SK-N-SH (cell line): ENCODE results near the gene SSTR3. TPM values are rescaled to one million over a fixed set of nuclear protein-coding genes. Genes with fewer than 3 reads are reported as not detected.
A peak's percentile ranks its signal among the peaks of the same experiment; 100 is the strongest.

ENCODE experiments used
- CTCF ChIA-PET: fragments of 300-600, 350-600 bp; formaldehyde crosslinking; extraction: SDS; loops from one replicate; lab custom pipeline; 2021; lab: Yijun Ruan, JAX
- POLR2A ChIA-PET: fragments of 350-600 bp; sonication (Branson Sonifier 250); formaldehyde crosslinking; extraction: SDS; loops from one replicate; lab custom pipeline; 2020; ENCODE audit warnings: antibody characterized with exemption, inconsistent platforms; lab: Yijun Ruan, JAX
- DNase-seq: peaks from one replicate; pipeline ENCODE4 v3.0.0; 2012
- H2AFZ ChIP-seq: fragments of 200-600 bp; sonication (generic); 2 replicates; pipeline ENCODE4 v1.8.1; 2016; ENCODE audit warnings: antibody characterized with exemption, mild to moderate bottlenecking, low read depth
- H3F3A ChIP-seq: fragments of 200-600 bp; sonication (generic); replicated peaks from 2 replicates; pipeline ENCODE3; 2016; ENCODE audit warnings: antibody characterized with exemption, mild to moderate bottlenecking; ENCODE audit not compliant: insufficient read depth
- H3K27ac ChIP-seq, 2 experiments: fragments of 200-500 bp in 1 of 2; fragments of 200-600 bp in 1 of 2; sonication (Bioruptor generic) in 1 of 2; sonication (generic), shearing (Covaris generic) in 1 of 2; 2 replicates each; pipeline versions ENCODE4 v1.5.1 to v1.6.1; 2014 to 2016; ENCODE audit warnings: low read depth in 2 of 2, inconsistent platforms in 1 of 2, low read length in 1 of 2, mild to moderate bottlenecking in 1 of 2, mixed read lengths in 1 of 2
- H3K27me3 ChIP-seq: fragments of 200-600 bp; sonication (generic), shearing (Covaris generic); 2 replicates; pipeline ENCODE4 v1.6.1; 2016; ENCODE audit warnings: mixed run types; ENCODE audit not compliant: insufficient read depth
- H3K36me3 ChIP-seq, 2 experiments: fragments of 200-500 bp in 1 of 2; fragments of 200-600 bp in 1 of 2; sonication (Bioruptor generic) in 1 of 2; sonication (generic) in 1 of 2; replicated peaks in 1 of 2; 2 replicates each; pipeline versions ENCODE3 to v1.5.1; 2014 to 2016; ENCODE audit warnings: low read length in 1 of 2, mild to moderate bottlenecking in 1 of 2; ENCODE audit not compliant: insufficient read depth in 2 of 2, control insufficient read depth in 1 of 2
- H3K4me1 ChIP-seq, 2 experiments: fragments of 200-500 bp in 1 of 2; fragments of 200-600 bp in 1 of 2; sonication (Bioruptor generic) in 1 of 2; sonication (generic), shearing (Covaris generic) in 1 of 2; 2 replicates each; pipeline versions ENCODE4 v1.5.1 to v1.6.1; 2014 to 2016; ENCODE audit warnings: low read depth in 1 of 2, low read length in 1 of 2, mixed run types in 1 of 2; ENCODE audit not compliant: insufficient read depth in 2 of 2, control insufficient read depth in 1 of 2
- H3K4me2 ChIP-seq: fragments of 200-600 bp; sonication (generic), shearing (Covaris generic); 2 replicates; pipeline ENCODE4 v1.6.1; 2017; ENCODE audit warnings: mixed run types
- H3K4me3 ChIP-seq, 2 experiments: fragments of 200-500 bp in 1 of 2; fragments of 200-600 bp in 1 of 2; sonication (Bioruptor generic) in 1 of 2; sonication (generic), shearing (Covaris generic) in 1 of 2; 2 replicates each; pipeline versions ENCODE4 v1.5.1 to v1.8.1; 2014 to 2016; ENCODE audit warnings: low read depth in 2 of 2, inconsistent platforms in 1 of 2, low read length in 1 of 2, mild to moderate bottlenecking in 1 of 2, mixed read lengths in 1 of 2, moderate library complexity in 1 of 2
- H3K79me2 ChIP-seq: fragments of 200-600 bp; sonication (generic); 2 replicates; pipeline ENCODE4 v1.8.1; 2017; ENCODE audit warnings: mild to moderate bottlenecking; ENCODE audit not compliant: insufficient read depth
- H3K9ac ChIP-seq: fragments of 200-600 bp; sonication (generic); 2 replicates; pipeline ENCODE4 v1.6.1; 2017; ENCODE audit warnings: mixed run types
- H3K9me2 ChIP-seq: fragments of 200-600 bp; sonication (generic); 2 replicates; pipeline ENCODE4 v1.6.1; 2017; ENCODE audit warnings: mixed run types
- H3K9me3 ChIP-seq: fragments of 200-600 bp; sonication (generic); 2 replicates; pipeline ENCODE4 v1.6.1; 2017; ENCODE audit warnings: mixed run types, mild to moderate bottlenecking, moderate library complexity
- H4K20me1 ChIP-seq: fragments of 200-600 bp; sonication (generic); 2 replicates; pipeline ENCODE4 v1.6.1; 2017; ENCODE audit warnings: mild to moderate bottlenecking, mixed run types; ENCODE audit not compliant: insufficient read depth
- CHD2 ChIP-seq: fragments of 150-350 bp; IDR thresholded peaks from 2 replicates; pipeline ENCODE4 v1.6.1; 2018; ENCODE audit warnings: low read length; ENCODE audit not compliant: partially characterized antibody
- CTCF ChIP-seq: fragments of 200-600 bp; sonication (generic); IDR thresholded peaks from 2 replicates; pipeline ENCODE4 v1.6.1; 2017; ENCODE audit warnings: antibody characterized with exemption, mild to moderate bottlenecking, moderate library complexity
- ELF1 ChIP-seq: IDR thresholded peaks from 2 replicates; pipeline ENCODE4 v1.4.0; 2012
- EP300 ChIP-seq, 2 experiments: IDR thresholded peaks; 2 replicates each; pipeline versions ENCODE4 v1.4.0 to v1.6.1; 2012; ENCODE audit warnings: borderline replicate concordance in 1 of 2, low read depth in 1 of 2, low read length in 1 of 2
- FOSL2 ChIP-seq: IDR thresholded peaks from 2 replicates; pipeline ENCODE4 v1.4.0; 2012; ENCODE audit warnings: low read depth, mild to moderate bottlenecking, moderate library complexity, borderline replicate concordance
- FOXM1 ChIP-seq: IDR thresholded peaks from 2 replicates; pipeline ENCODE4 v1.4.0; 2012; ENCODE audit warnings: low read depth, mild to moderate bottlenecking
- GABPA ChIP-seq: IDR thresholded peaks from 2 replicates; pipeline ENCODE4 v1.4.0; 2012; ENCODE audit warnings: low read depth, mild to moderate bottlenecking
- MAX ChIP-seq: IDR thresholded peaks from 2 replicates; pipeline ENCODE4 v1.4.0; 2012; ENCODE audit warnings: low read depth
- MEF2A ChIP-seq: IDR thresholded peaks from 2 replicates; pipeline ENCODE4 v1.4.0; 2012; ENCODE audit warnings: low read depth, borderline replicate concordance
- MXI1 ChIP-seq: IDR thresholded peaks from 2 replicates; pipeline ENCODE4 v1.6.1; 2012; ENCODE audit warnings: mild to moderate bottlenecking, low read depth, low read length, improper control_type of control experiment
- RAD21 ChIP-seq: IDR thresholded peaks from 2 replicates; pipeline ENCODE4 v1.6.1; 2012; ENCODE audit warnings: mild to moderate bottlenecking, low read length
- RCOR1 ChIP-seq: fragments of 150-350 bp; IDR thresholded peaks from 2 replicates; pipeline ENCODE4 v1.6.1; 2017; ENCODE audit warnings: antibody characterized with exemption, low read length
- SMC3 ChIP-seq: IDR thresholded peaks from 2 replicates; pipeline ENCODE4 v1.6.1; 2012; ENCODE audit warnings: low read depth, low read length, improper control_type of control experiment
- TCF12 ChIP-seq: IDR thresholded peaks from 2 replicates; pipeline ENCODE4 v1.4.0; 2012
- WGBS: methylation state at CpG from one replicate; pipeline ENCODE4 v1.1.6; 2017; ENCODE audit warnings: low lambda C conversion rate; 5-methylcytosine and 5-hydroxymethylcytosine counted together
- polyA plus RNA-seq, 3 experiments: library from polyadenylated mRNA; depleted of rRNA; stranded (reverse); fragments of >200 nt; gene quantifications; 2 replicates each; pipeline ENCODE4 v1.2.3, GENCODE V29; 2012
- TF ChIP-seq, protein P1 (sequence below): IDR thresholded peaks from 2 replicates; pipeline ENCODE4 v1.4.0; 2012; ENCODE audit warnings: low read depth, borderline replicate concordance

SSTR3 gene
- polyA plus RNA-seq, 1 of the 3 experiments (the other 2 are of a cell fraction) = not detected

GRCh38 chr22:37245740-37246139 is 33.5 kb upstream of the SSTR3 start (continued):
- TF ChIP-seq, protein P1, sequence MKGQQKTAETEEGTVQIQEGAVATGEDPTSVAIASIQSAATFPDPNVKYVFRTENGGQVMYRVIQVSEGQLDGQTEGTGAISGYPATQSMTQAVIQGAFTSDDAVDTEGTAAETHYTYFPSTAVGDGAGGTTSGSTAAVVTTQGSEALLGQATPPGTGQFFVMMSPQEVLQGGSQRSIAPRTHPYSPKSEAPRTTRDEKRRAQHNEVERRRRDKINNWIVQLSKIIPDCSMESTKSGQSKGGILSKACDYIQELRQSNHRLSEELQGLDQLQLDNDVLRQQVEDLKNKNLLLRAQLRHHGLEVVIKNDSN = no peak

- Histone ChIP-seq H4K20me1 (no peaks in the 10 kb centered on the region), H3F3A (peaks cover 4% of the 10 kb centered on the region), H3K36me3 (no peaks in the 10 kb centered on the region), H3K4me1 (peaks cover 7 to 11% of the 10 kb centered on the region in 2 experiments; a peak in 3 of 4 replicates), H2AFZ (no peak overlapping the region), H3K9ac (no peak overlapping the region), H3K4me2 (no peak overlapping the region), H3K9me3 (no peaks in the 10 kb centered on the region), H3K4me3 (no peak overlapping the region), H3K9me2 (no peaks in the 10 kb centered on the region), H3K27me3 (no peaks in the 10 kb centered on the region), H3K79me2 (no peaks in the 10 kb centered on the region), H3K27ac (no peak overlapping the region)
- no peak for DNase-seq
- 93% methylated on average over 21 of the region's 22 CpGs for WGBS
- no peak for TF ChIP-seq MXI1
- no peak for TF ChIP-seq FOSL2
- TF ChIP-seq MEF2A = no peak
- TF ChIP-seq SMC3 = no peak
- ChIA-PET POLR2A (interaction anchor here (0.6 to 1.4 kb wide), 2 partner anchors 16 to 213 kb away, joined by 3 read pairs; no protein-coding TSS in a partner anchor), CTCF (interaction anchor here (0.7 to 14.4 kb wide), 4 partner anchors 8 to 46 kb away, joined by 3 to 124 read pairs (median 12); no protein-coding TSS in a partner anchor)
Measured at GRCh38 chr22:37244922-37245722, 32.8 kb upstream of the SSTR3 start.

GRCh38 chr22:37244114-37244921 is 32.0 kb upstream of the SSTR3 start, which contains the start of gene RAC2:
RAC2 (minus strand) TSS chr22:37244269; CDS start chr22:37244148, 121 bp downstream.
- H3F3A ChIP-seq = peaks cover 4% of the 10 kb centered on the region
- DNase-seq = peak; percentile 57
- no peak within 1 kb of the TSS; the same call in 1 of the 2 replicates for H3K9ac ChIP-seq
- no peak within 1 kb of the TSS for H3K27ac ChIP-seq
- H3K36me3 ChIP-seq = no peaks in the 10 kb centered on the region
- WGBS = 71% methylated on average over 19 of the region's 23 CpGs
- H3K4me3 ChIP-seq = peak within 1 kb of the TSS in 1 of 2 experiments; percentile 38; a peak in 2 of 4 replicates
- H3K9me2 ChIP-seq = no peaks in the 10 kb centered on the region
- TF ChIP-seq SMC3 = no peak
- TF ChIP-seq GABPA = no peak
- no peak for TF ChIP-seq MAX
- TF ChIP-seq CHD2 = no peak
- TF ChIP-seq RAD21 = no peak
- TF ChIP-seq ELF1 = no peak
- TF ChIP-seq EP300 (IDR thresholded peaks at IDR 0.05; ENCODE audit: borderline replicate concordance in 1 of 2, low read depth in 1 of 2, low read length in 1 of 2) = no peak
- TF ChIP-seq CTCF = no peak
- no peak for TF ChIP-seq RCOR1
- no peak for TF ChIP-seq FOXM1
- TF ChIP-seq TCF12 = no peak
- peaks cover 7 to 11% of the 10 kb centered on the region in 2 experiments; a peak in 3 of 4 replicates for H3K4me1 ChIP-seq
- H3K9me3 ChIP-seq = no peaks in the 10 kb centered on the region
- CTCF ChIA-PET = interaction anchor here (1.1 to 14.4 kb wide), 4 partner anchors 8 to 214 kb away, joined by 3 to 124 read pairs (median 12); no protein-coding TSS in a partner anchor
- H4K20me1 ChIP-seq = no peaks in the 10 kb centered on the region
- no peaks in the 10 kb centered on the region for H3K27me3 ChIP-seq
- H3K4me2 ChIP-seq = peak within 1 kb of the TSS; percentile 50
- H3K79me2 ChIP-seq = no peaks in the 10 kb centered on the region
- H2AFZ ChIP-seq = no peak within 1 kb of the TSS
- POLR2A ChIA-PET = interaction anchor here (0.5 to 1.4 kb wide), 2 partner anchors 15 to 225 kb away, joined by 3 read pairs; partner anchors contain the start of genes MPST and TST
